Gastrocnemius medialis (tissue), 4 donors: Measurements from ENCODE around the gene DTNBP1.

Experiments used
- CTCF ChIP-seq, 5 experiments: fragments of 450-650 bp in 3 of 5; fragments of 200-600 bp in 2 of 5; sonication (generic) in 2 of 5; IDR thresholded peaks in 4 of 5; conservative IDR thresholded peaks in 1 of 5; 1 replicate in 4 of 5; 2 replicates in 1 of 5; pipeline ENCODE4 v1.5.1; 2016 to 2019; ENCODE audit warnings: antibody characterized with exemption in 5 of 5, mild to moderate bottlenecking in 3 of 5, moderate library complexity in 3 of 5
- POLR2A ChIP-seq, 2 donors: fragments of 450-650 bp; IDR thresholded peaks; one replicate each; pipeline ENCODE4 v1.6.1; 2017; ENCODE audit warnings: antibody characterized with exemption in 2 of 2, mild to moderate bottlenecking in 2 of 2, moderate library complexity in 2 of 2

- TF ChIP-seq POLR2A (IDR thresholded peaks at IDR 0.05) (no peak), CTCF (IDR thresholded peaks at IDR 0.05 in 4 of 5, conservative IDR thresholded peaks at IDR 0.05 in 1 of 5) (peak; percentile 5 to 55 (median 41))
Measured at GRCh38 chr6:15512126-15512525, 150.7 kb downstream of the DTNBP1 start.
